Measurements from ENCODE around the gene ISM2. TPM values are rescaled to one million over a fixed set of nuclear protein-coding genes. Genes with fewer than 3 reads are reported as not detected.

ISM2 gene
- total and polyA plus RNA-seq, 10 of the 15 experiments (the other 5 are each of a cell fraction or from before 2014, with no cell fraction given) = 0.03 TPM; not detected in 9

DNA sequence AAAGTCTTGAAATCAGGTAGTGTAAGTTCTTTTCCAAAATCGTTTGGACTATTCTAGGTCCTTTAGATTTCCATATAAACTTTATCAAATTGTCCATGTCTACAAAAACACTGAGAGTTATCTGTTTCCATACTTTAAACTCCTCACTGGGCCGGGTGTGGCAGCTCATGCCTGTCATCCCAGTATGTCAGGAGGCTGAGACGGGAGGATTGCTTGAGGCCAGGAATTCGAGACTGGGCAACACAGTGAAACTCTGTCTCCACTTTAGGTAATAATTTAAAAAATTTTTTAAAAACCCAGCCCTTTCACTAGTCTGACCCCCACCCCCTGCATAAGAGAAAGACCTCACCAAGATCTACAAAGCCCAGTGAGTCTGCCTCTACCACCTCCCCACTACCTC, 6.4 kb upstream of the ISM2 start (continued):
- TF ChIP-seq, protein P1, sequence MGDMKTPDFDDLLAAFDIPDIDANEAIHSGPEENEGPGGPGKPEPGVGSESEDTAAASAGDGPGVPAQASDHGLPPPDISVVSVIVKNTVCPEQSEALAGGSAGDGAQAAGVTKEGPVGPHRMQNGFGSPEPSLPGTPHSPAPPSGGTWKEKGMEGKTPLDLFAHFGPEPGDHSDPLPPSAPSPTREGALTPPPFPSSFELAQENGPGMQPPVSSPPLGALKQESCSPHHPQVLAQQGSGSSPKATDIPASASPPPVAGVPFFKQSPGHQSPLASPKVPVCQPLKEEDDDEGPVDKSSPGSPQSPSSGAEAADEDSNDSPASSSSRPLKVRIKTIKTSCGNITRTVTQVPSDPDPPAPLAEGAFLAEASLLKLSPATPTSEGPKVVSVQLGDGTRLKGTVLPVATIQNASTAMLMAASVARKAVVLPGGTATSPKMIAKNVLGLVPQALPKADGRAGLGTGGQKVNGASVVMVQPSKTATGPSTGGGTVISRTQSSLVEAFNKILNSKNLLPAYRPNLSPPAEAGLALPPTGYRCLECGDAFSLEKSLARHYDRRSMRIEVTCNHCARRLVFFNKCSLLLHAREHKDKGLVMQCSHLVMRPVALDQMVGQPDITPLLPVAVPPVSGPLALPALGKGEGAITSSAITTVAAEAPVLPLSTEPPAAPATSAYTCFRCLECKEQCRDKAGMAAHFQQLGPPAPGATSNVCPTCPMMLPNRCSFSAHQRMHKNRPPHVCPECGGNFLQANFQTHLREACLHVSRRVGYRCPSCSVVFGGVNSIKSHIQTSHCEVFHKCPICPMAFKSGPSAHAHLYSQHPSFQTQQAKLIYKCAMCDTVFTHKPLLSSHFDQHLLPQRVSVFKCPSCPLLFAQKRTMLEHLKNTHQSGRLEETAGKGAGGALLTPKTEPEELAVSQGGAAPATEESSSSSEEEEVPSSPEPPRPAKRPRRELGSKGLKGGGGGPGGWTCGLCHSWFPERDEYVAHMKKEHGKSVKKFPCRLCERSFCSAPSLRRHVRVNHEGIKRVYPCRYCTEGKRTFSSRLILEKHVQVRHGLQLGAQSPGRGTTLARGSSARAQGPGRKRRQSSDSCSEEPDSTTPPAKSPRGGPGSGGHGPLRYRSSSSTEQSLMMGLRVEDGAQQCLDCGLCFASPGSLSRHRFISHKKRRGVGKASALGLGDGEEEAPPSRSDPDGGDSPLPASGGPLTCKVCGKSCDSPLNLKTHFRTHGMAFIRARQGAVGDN (IDR thresholded peaks at IDR 0.05) = no peak
- TF ChIP-seq ZNF207 (IDR thresholded peaks at IDR 0.05; ENCODE audit: borderline replicate concordance) (no peak), TBL1XR1 (IDR thresholded peaks at IDR 0.05; ENCODE audit: low read depth, low read length) (no peak), STAT1 (conservative IDR thresholded peaks at IDR 0.05) (no peak)

DNA sequence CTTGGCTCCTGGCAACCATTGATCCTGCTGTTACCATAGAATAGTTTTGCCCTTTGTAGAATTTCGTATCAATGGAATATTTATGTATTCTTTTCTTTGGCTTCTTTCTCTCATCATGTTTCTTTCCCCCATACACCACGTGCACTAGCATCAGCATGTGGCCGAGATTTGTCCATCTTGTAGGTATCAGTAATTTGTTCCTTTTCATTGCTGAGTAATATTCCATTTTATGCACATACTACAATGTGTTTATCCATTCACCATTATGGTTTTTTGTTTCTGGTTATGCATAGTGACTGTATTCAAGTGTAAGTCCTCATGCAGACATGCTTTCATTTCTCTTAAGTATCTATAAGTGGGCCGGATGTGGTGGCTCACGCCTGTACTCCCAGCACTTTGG, 4.5 kb upstream of the ISM2 start:
- no peak overlapping the region for H3K27ac ChIP-seq (ENCODE audit: control insufficient read depth, insufficient read depth)
- TF ChIP-seq EED (IDR thresholded peaks at IDR 0.05; ENCODE audit: low read depth) = no peak
- TF ChIP-seq RBBP5 (conservative IDR thresholded peaks at IDR 0.05) = no peak
- no peak for TF ChIP-seq TCF7 (IDR thresholded peaks at IDR 0.05; ENCODE audit: borderline replicate concordance)
- TF ChIP-seq ESRRA (IDR thresholded peaks at IDR 0.05; ENCODE audit: low read length) = no peak
- TF ChIP-seq SMAD1 (IDR thresholded peaks at IDR 0.05; ENCODE audit: low read depth, partially characterized antibody) = no peak
- TF ChIP-seq NFYA (IDR thresholded peaks at IDR 0.05; ENCODE audit: borderline replicate concordance, low read depth, low read length) = no peak
- TF ChIP-seq, protein P2, sequence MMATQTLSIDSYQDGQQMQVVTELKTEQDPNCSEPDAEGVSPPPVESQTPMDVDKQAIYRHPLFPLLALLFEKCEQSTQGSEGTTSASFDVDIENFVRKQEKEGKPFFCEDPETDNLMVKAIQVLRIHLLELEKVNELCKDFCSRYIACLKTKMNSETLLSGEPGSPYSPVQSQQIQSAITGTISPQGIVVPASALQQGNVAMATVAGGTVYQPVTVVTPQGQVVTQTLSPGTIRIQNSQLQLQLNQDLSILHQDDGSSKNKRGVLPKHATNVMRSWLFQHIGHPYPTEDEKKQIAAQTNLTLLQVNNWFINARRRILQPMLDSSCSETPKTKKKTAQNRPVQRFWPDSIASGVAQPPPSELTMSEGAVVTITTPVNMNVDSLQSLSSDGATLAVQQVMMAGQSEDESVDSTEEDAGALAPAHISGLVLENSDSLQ (IDR thresholded peaks at IDR 0.05) = no peak
- TF ChIP-seq ZNF274 (IDR thresholded peaks at IDR 0.05; ENCODE audit: insufficient read depth, insufficient read length) = no peak
- no peak for TF ChIP-seq RCOR1 (conservative IDR thresholded peaks at IDR 0.05; ENCODE audit: low read depth, low read length)
- TF ChIP-seq NR2F1 (conservative IDR thresholded peaks at IDR 0.05) = no peak
- TF ChIP-seq BRCA1 (IDR thresholded peaks at IDR 0.05; ENCODE audit: low read depth, low read length) = no peak
- no peak for TF ChIP-seq CBX3 (IDR thresholded peaks at IDR 0.05; ENCODE audit: borderline replicate concordance, low read depth)
- no peak for TF ChIP-seq JUNB (IDR thresholded peaks at IDR 0.05)
- TF ChIP-seq FOS (IDR thresholded peaks at IDR 0.05; ENCODE audit: borderline replicate concordance, extremely low read depth, insufficient read length) = no peak
- intact Hi-C loops (cut with micrococcal nuclease; ENCODE audit: unreplicated experiment) (no loop called here), in situ Hi-C loops (cut with MboI) (no loop called here)
- DNase-seq (ENCODE audit: low read depth, low spot score) (no peak), FAIRE-seq (no peak), ATAC-seq (no peak)
- no TSS peak for BruUV-seq (replicated peaks)
- peaks cover 1 to 5% of the 10 kb centered on the region in 2 experiments; a peak in 3 of 4 replicates for H3K27me3 ChIP-seq (replicated peaks in 1 of 2; ENCODE audit: control insufficient read depth in 2 of 2, insufficient read depth in 2 of 2, low read length in 1 of 2)
- no peaks in the 10 kb centered on the region; the same call in 2 of the 3 replicates for H3K9me3 ChIP-seq (replicated peaks; ENCODE audit: control insufficient read depth, insufficient read depth, low read length)
- ChIA-PET POLR2A (no interaction called here), RAD21 (ENCODE audit: unreplicated experiment) (no interaction called here), CTCF (no interaction called here), SMC1A (ENCODE audit: uncharacterized antibody, unreplicated experiment) (interaction anchor here (0.6 kb wide), 1 partner anchor 1281 kb away, joined by 3 read pairs; no protein-coding TSS in a partner anchor)
- H3K9ac ChIP-seq (ENCODE audit: control insufficient read depth, insufficient read depth, low read length) = no peak overlapping the region
- H3K79me2 ChIP-seq (ENCODE audit: control insufficient read depth, insufficient read depth, low read length) = no peaks in the 10 kb centered on the region
- H3K36me3 ChIP-seq (ENCODE audit: control insufficient read depth in 2 of 2, insufficient read depth in 2 of 2, low read length in 1 of 2) = no peaks in the 10 kb centered on the region
- 94% methylated on average over 5 of the region's 5 CpGs for WGBS (ENCODE audit: insufficient coverage, insufficient replicate concordance, low lambda C conversion rate, missing lambda C conversion rate)
- no peak overlapping the region for H3K4me3 ChIP-seq
- no peak overlapping the region for H2AFZ ChIP-seq (ENCODE audit: control insufficient read depth, low read depth, low read length)
- no peak overlapping the region for H3K4me2 ChIP-seq (ENCODE audit: control insufficient read depth, insufficient read depth)
- peaks cover 8% of the 10 kb centered on the region for H3K4me1 ChIP-seq (ENCODE audit: control insufficient read depth, insufficient read depth, low read length)
- H4K20me1 ChIP-seq (ENCODE audit: control insufficient read depth, insufficient read depth) = no peaks in the 10 kb centered on the region
